HG03097 (cell line): ENCODE measurements around the gene PRDM16.
"Not testable (repeated sequence)": the region's sequence is repeated elsewhere in the genome, so short reads cannot be mapped to it uniquely, and the experiment has no call there.

Experiments used
- ATAC-seq: cut with Tn5 transposase; IDR thresholded peaks from one replicate; pipeline ENCODE4 v1.9.1; 2021; ENCODE audit not compliant: unreplicated experiment, low FRiP score

PRDM16 gene

DNA sequence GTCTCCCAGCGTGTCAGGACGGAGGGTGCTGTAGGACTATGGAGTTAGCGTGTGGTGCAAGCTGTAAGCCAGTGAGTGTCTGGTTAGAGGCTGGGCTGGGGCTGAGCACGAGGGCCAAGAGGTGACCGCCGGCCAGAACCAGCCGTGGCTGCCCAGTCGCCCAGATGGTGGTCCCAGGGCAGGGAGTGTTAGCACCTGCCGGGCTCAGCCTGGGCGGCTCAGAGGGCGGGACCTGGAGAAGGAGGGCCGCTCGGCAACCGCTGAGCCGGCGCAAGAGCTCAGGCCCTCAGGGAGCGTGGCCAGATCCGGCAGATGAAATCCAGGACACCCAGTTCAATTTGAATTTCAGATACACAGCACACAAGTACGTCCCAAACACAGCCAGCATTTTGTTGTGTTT, 87.9 kb downstream of the PRDM16 start:
- ATAC-seq = no peak

DNA sequence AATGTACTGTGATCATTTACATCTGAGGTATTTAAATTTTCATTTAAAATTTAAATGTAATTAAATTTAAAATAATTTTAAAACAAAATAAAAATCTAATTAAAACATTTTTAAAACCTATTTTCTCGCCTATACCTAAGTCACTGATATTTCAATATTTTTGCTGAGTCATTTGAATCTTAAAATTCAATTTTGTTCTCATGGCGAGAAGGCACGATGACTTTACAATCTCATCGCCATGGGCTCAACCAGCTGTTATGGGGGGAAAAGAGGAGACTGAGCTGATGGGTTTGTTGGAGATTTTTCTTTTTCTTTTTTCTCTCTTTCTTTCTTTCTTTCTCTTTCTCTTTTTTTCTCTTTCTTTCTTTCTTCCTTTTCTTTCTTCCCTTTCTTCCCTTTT, 89.3 kb downstream of the PRDM16 start:
- ATAC-seq = no peak

DNA sequence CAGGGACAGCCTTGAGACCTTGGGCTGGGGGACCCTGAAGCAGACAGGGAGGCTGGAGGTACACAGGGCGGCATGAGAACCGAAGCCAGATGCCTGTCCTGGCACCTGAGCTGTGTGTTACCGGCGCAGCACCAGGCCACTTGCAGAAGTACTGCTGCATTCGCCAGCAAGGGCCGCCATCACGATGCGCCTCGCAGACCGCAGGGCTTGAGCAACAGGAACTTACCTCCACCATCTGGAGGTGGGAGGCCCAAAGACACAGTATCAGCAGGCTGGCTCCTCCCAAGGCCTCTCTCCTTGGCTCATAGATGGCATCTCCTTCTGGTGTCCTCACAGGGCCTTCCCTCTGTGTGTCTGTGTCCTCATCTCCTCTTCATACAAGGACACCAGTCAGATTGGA, 90.1 kb downstream of the PRDM16 start:
- no peak for ATAC-seq

DNA sequence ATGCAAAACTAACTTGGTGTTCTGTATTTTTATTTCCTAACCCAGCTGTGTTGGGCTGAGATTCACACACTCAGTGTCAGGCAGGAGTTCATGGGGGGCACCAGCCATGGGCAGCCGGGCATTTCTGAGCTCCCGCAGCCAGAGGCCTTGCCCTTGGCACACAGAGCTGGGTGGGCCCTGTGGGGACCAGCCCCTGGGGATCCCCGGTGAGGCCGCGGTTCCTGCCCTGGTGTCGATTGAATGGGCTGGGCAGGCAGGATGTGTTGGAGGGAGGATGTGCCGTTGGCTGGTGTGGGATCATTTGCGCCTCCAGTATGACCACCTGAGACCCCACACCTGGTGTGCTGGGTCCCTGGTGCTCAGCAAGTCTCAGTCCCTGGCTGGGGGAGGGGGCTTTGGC, 91.0 kb downstream of the PRDM16 start:
- ATAC-seq = no peak

DNA sequence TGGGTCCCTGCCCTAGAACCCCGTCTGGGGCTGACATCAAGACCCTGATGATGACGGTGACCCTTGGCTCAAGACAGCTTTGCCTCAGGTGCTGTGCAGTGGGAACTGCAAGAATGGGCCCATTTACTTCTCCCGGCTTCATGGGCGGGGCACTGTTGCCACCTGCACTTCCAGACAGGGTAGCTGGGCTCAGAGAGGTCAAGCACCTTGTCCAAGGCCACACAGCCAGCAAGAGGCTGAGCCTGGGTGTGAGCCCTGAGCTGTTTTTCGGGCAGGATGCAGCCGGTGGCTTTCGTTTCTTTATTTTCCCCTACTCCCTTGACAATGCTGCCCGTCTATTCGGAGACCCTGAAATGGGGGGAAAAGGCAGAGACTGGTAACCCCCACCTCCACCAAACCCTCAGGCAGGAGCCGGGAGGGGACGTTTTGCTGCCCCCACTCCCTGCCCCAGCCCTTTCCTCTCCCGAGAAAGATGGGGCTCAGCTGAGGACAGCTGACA, 91.7 kb downstream of the PRDM16 start:
- no peak for ATAC-seq

DNA sequence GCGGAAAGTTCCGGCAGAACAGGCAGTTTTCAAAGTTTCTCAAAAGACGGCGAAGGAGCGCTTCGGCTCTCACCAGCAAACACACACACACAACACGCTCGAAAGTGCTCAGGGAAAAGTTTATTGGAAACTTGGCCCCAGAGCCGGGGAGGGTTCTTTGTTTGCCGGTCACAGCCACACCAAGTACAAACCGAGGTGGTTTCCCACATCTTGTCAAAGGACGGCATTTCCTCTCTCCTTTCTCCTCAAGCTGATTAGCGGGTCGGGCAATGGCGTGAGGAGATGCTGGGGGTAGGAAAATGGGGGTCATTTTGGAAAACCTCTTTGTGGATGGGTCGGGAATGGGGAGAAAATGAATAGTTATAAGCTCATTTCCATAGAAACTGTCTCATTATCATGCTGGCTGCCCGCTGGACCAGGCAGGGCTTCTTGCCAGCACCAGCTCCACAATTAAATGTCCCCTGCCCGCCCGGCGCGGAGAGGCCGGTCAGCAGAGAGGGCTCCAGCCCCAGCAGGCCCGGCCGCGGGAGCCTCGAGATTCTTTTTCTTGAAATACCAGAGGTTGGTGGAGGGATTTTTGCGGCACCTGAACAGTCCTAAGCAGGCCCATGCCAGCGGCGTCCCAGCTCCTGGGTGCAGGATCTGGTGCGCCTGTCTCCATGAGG, 92.3 kb downstream of the PRDM16 start:
- no peak for ATAC-seq

DNA sequence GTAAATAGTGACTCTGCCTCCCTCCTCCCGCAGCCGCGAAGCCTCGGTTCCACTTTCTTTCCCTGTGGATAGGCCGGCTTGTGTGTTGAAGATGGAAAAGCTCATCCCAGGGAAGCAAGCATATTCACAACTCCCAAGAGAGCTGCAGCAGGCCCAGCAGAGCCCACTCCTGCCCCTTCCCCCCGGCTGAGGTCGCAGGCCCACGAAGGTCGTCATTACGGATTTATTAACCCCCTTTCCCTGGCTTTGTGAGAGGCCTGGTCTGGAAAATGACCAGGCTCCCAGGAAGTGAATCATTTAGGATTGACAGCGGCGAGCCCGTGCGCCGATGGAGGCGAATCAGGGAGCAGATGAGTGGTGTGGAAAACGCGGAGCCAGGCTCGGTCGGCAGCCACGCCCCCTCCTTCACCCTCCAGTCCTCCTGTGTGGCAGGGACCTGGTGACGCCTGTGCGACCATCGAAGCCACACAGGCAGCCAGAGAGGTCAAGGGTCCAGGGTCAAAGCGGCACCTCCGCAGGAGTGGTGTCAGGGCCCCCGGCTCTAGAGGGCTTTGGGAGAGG, 93.4 kb downstream of the PRDM16 start:
- no peak for ATAC-seq

DNA sequence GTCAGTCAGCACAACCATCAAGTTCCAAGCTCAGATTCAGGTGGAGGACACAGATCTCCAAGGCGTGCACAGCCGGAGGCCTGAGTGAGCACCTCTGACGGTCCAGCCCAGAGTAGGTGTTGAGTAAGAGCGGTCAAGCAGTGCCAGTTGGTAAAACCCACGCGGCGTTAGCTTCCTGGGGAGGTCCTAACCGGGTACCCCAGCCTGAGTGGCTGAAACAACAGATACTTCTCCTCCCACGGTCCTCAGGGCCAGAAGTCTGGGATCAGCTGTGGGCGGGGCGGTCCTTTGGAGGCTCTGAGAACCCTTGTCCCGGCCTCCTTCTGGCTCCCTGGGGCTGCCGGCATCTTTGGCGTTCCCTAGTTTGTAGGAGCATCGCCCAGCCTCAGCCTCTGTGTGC, 94.4 kb downstream of the PRDM16 start:
- no peak for ATAC-seq

DNA sequence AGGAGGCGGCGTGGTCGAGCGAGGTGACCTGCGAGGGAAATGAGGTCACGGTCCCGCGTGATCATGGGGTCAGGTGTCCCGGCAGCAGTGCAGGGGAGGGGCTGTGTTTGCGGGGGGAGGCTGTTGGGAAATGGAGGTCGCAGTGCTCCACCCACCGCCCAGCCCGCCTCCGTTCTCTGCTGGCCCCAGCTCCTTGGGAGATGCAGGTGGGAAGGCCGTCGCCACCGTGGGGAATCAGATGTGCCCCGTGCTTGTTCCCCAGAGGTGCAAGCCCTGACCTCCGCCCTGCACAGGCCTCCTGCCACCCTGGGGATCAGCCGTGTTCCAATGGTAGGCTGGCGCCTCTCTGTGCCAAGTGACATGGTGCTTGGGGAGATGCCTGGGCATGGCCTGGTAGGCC, 95.7 kb downstream of the PRDM16 start:
- no peak for ATAC-seq

DNA sequence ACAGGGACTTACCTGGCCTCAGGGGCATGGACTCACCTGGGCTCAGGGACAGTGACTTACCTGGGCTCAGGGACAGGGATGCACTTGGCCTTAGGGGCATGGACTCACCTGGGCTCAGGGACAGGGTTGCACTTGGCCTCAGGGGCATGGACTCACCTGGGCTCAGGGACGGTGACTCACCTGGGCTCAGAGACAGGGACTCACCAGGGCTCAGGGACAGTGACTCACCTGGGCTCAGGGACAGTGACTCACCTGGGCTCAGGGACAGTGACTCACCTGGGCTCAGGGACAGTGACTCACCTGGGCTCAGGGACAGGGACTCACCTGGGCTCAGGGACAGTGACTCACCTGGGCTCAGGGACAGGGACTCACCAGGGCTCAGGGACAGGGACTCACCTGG, 96.2 kb downstream of the PRDM16 start:
- not testable (repeated sequence) for ATAC-seq

DNA sequence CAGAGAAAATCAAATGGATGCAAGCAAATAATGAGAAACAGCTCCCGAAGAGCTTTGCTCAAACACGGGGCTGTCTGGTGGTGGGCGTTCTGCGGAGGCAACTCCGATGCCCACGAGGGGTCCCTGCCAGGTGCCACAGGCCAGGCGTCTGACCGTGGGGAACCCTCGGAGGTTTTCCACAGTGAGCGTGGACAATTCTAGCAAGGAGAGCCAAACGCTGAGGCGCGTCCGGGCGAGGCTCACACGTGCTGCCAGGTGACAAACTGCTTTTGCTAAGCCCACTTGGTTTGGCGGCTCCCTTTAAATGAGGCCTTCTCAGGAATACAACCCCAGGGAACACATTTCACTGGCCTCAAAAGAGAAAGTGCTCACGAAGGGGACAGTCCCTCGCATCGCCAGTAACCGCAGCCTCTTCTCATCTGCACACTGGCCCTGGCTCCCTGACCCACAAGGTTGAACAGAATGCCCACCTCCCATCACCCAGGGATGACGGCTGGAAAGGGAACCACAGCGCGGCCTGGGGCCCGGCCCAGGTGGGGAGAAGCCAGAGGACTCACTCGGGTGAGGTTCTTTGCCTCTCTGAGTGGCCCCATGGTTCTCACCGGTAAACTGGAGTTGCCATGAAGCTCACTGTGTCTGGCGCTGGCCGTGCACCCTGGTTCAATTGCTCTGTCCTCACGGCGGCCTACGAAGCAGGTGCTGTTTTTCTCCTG, 97.4 kb downstream of the PRDM16 start:
- ATAC-seq = no peak

DNA sequence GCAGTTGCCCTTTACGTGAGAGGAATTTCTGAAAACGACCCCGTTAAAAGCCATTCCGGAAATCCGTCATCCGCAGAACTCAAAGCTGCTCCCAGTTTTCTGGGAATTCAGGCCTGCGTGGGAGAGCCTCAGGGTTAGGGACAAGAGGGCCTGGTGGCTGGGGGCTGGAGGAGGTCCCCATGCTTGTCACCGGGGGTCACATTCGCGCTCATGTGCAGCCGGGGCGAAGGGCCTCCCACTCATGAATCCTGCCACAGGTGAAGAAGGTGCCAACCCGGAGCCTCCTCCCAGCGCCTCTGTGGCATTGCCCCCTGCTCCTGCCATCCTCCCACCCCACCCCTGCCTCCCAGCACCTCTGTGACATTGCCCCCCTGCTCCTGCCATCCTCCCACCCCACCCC, 98.3 kb downstream of the PRDM16 start:
- ATAC-seq = no peak

DNA sequence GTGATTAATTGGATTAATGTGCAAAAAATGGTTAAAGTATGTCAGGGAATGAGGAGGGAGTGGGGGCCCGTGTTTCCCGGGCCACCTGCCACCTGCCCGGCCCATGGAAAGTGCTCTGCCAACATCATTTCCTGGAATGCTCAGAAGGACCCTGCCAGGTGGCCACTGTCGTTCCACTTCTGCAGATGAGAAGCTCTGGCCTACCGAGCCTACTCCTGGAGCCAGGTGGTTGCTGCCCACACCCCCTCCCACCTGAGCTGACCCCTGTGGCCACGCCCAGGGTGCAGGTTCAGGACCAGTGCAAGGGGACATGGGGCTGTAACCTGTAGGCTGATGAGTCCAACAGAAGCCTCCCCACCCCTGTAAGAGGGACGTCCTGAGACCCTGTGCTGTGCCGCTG, 99.7 kb downstream of the PRDM16 start:
- no peak for ATAC-seq

DNA sequence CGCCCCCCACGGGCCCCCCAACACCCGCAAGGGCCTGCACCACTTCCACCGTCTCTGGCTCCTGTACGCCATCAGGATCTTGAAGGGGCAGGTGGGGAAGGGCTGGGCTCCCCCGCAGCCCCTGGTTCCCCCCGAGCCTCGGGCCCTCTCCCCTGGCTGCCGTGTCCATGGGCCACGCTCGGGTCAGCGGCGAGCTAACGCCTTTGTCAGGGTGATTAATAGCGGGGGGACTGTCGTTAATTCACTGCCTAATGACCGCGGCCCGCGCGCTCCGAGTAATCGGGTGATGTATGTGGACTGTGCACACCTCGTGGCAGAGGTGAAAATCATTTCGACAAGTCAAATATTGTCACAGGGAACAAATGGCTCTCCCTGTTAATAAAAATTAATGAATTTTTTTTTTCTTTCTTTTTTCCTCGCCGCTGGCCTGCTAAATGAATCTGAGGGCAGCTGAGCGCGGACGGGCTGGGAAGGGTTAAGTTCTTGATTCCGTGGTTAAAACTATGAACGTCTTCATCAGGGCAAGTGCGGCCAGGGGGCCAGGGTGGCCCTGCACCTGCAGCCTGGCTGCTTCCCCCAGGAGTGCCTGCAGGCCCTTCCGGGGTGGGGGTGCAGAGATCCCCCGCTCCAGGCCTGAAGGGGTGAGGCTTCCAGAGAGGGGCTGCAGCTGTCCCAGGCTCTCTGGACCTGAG, 100.8 kb downstream of the PRDM16 start:
- no peak for ATAC-seq

DNA sequence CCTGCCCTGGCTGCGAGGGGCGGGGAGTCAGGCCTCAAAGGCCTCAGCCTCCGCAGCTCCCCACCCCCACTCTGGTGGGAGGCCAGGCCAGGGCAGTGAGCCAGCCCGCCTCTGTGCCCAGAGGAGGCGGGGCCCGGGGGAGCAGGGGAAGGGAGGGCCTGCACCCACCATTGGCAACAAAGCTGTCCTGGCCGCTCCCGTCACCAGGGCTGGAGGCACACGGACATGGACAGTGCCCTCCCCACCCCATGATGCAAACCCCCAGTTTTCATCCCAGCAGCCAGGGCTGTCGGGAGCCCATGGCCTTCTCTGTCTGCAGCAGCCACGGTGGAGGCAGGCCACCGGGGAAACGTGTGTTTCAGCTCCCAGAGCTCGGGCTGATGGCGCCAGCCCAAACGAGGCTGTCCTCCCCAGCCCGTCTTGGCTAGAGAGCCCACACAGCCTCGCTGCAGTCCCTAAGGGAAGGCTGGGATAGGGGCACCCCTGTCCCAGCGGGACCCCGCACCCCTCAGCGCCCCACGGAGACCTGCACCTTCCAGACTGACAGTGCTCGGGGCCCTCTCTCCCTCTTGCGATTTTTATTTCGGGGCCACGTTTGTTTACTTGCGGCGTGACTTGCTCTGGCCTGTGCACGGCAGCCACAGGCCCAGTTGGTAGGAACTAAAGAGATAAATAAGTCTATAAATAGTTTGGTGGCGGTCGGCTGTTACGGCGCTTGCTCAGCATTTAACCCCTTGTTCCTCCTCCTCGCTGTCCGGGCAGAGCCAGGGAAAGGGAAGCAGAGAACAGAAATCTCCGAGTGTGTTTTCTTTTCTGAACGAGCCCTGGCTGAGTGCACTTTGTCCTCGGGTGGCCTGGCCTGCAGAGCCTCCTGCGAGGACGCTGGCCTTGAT, 101.8 kb downstream of the PRDM16 start:
- ATAC-seq = no peak

DNA sequence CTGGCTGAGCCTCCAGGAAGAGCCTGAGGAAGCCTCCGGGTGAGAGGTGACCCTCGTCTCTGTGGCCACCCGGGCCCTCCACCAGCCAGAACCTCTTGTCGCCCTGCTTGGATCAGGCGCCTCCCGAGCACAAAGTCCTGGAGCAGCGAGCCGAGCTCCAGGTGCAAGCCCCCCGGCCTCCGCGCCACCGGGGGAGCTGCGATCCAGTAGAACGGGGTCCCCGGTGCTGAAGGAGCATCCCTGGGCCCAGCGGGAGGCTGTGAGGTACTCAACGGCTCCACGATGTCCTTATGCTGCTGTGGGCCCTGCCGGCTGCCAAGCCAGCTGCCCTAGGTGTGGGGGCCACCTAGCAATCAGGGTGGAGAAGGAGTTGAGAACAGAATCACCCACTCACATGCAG, 102.8 kb downstream of the PRDM16 start:
- no peak for ATAC-seq

DNA sequence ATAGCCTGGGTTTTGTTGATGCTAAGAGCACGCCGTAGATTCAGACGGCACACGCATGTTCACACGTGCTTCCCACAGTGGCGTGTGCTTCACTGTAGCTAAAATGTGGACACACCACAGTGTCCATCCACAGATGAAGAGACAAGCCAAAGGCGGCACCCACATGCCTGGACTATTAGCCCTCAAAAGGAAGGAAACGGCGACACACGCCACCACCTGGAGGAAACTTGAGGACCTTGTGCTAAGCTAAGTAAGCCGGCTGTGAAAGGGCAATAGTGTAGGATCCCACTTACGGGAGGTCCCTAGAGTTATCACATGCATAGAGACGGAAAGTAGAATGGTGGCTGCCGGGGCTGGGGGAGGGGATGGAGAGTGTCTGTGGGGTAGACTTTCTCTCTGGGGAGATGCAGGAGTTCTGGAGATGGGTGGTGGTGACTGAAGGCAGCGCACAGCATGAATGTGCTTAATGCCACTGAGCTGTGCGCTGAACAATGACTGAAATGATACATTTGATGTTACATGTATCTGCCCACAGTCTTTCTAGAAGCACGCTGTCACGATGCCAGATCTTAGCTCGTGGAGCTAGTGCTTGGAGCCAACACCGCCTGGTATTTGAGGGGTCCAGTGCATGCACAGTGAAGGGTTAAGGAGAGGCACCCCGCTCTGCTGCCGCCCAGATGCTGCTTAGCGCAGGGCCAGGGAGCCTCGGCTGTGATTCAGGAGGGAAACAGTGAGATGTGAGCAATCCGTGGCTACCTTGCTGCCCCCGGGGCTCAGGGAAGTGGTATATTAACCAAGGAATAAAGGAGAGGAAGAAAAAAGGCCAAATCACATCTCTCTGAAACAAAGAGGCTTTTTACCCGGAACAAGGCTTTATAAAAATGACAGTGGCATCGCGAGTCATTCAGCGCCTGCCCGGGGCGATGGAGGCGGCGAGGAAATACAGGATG, 103.7 kb downstream of the PRDM16 start:
- no peak for ATAC-seq

DNA sequence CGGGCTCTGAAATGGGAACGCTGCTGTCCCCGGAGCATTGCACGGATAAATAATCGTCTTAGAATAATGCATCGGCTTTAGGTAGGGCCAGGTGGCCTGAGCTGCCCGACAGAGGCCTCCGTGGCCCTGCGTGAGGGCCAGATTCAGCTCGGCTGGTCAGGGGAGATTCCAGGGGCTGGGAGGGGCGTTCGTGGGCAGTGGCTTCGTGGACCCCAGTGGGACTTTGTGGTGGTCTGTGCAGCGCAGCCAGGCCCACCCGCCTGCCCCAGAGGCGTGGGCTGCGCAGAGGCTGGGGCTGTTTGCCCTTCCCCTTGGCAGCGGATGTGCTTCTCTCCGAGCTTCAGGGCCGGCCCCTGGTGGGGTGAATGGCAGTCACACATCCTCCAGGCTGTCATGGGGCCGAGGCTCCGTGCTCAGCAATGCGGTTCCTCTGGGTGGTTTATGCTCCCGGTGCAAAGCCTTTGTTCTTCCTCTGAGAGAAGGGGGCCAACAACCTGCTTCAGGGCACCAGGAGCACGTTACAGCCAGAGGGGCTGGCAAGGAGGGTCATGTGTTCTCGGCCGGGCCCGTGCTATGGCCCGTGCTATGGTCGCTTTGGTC, 104.5 kb downstream of the PRDM16 start:
- ATAC-seq = no peak
